MM.1S (cell line): ENCODE data around the gene RNF11.

ENCODE experiments used
- EZH2phosphoT487 ChIP-seq: fragments of 300-600 bp; sonication (generic); IDR thresholded peaks from 2 replicates; pipeline ENCODE4 v1.6.1; 2018; ENCODE audit warnings: antibody characterized with exemption, low read length
- TF ChIP-seq, protein P1 (sequence below): fragments of 300-600 bp; sonication (generic); IDR thresholded peaks from 2 replicates; pipeline ENCODE4 v1.5.1; 2016; ENCODE audit warnings: antibody characterized with exemption, low read length, mixed read lengths

DNA sequence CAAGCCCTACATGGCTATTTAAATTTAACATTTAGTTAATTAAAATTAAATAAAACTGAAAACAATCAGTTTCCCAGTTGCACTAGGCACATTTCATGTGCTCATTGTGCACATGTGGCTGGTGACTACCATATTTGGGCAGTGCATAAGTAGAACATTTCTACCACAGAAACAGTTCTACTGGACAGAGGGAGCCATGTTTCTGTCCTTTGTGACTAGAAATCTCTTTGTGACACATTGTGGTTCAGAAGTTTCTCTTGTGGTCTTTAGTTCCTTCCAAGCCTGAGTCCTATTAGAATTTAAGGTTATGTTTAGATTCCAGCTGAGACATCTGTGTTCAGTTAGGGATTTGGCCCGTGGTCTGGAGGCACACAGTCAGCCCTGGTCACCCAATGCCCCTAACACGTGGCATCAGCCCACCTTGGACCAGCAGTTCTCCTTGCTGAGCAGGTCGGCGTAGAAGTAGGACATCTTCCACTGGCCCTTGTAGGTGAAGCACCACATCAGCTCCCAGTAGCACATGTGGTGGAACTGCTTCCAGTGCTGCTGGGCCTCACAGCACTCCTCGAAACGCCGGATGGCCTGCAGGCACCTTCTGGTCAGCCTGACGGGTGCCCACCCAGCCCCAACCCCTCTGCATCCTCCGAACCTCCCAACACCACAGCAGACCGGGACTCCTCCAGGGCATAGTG, 65.2 kb downstream of the RNF11 start:
- TF ChIP-seq, protein P1, sequence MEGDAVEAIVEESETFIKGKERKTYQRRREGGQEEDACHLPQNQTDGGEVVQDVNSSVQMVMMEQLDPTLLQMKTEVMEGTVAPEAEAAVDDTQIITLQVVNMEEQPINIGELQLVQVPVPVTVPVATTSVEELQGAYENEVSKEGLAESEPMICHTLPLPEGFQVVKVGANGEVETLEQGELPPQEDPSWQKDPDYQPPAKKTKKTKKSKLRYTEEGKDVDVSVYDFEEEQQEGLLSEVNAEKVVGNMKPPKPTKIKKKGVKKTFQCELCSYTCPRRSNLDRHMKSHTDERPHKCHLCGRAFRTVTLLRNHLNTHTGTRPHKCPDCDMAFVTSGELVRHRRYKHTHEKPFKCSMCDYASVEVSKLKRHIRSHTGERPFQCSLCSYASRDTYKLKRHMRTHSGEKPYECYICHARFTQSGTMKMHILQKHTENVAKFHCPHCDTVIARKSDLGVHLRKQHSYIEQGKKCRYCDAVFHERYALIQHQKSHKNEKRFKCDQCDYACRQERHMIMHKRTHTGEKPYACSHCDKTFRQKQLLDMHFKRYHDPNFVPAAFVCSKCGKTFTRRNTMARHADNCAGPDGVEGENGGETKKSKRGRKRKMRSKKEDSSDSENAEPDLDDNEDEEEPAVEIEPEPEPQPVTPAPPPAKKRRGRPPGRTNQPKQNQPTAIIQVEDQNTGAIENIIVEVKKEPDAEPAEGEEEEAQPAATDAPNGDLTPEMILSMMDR = no peak
- TF ChIP-seq EZH2phosphoT487 = no peak
